IPS-18c (cell line): ENCODE measurements around the gene ST6GALNAC3.
"Not testable (repeated sequence)": the region's sequence is repeated elsewhere in the genome, so short reads cannot be mapped to it uniquely, and the experiment has no call there.

Source experiments
- H3K4me3 ChIP-seq: 2 replicates; pipeline ENCODE4 v1.7.0; 2013; ENCODE audit warnings: low read depth, mild to moderate bottlenecking, low read length, moderate library complexity; ENCODE audit not compliant: insufficient read depth
- H3K9me3 ChIP-seq: one replicate; pipeline ENCODE4 v1.6.1; 2013; ENCODE audit warnings: mild to moderate bottlenecking, low read length, moderate library complexity; ENCODE audit not compliant: control insufficient read depth, insufficient read depth

Gene ST6GALNAC3

GRCh38 chr1:76294482-76295194, 220.1 kb downstream of the ST6GALNAC3 start:
- H3K4me3 ChIP-seq, result no peak overlapping the region

GRCh38 chr1:76298399-76298798, 223.9 kb downstream of the ST6GALNAC3 start:
- H3K9me3 ChIP-seq, result no peaks in the 10 kb centered on the region
- no peak overlapping the region for H3K4me3 ChIP-seq

More at GRCh38 chr1:76294482-76295194, 220.1 kb downstream of the ST6GALNAC3 start:
- H3K9me3 ChIP-seq, result no peaks in the 10 kb centered on the region

GRCh38 chr1:76299036-76299435, 224.5 kb downstream of the ST6GALNAC3 start:
- no peaks in the 10 kb centered on the region for H3K9me3 ChIP-seq
- H3K4me3 ChIP-seq, result no peak overlapping the region

- Histone ChIP-seq H3K9me3 (no peaks in the 10 kb centered on the region), H3K4me3 (no peak overlapping the region)
These were observed 226.0 kb downstream of the ST6GALNAC3 start for GRCh38 chr1:76300556-76300955.

GRCh38 chr1:76302711-76303339, 228.3 kb downstream of the ST6GALNAC3 start:
- no peak overlapping the region for H3K4me3 ChIP-seq
- H3K9me3 ChIP-seq, result no peaks in the 10 kb centered on the region

GRCh38 chr1:76303340-76303717, 228.8 kb downstream of the ST6GALNAC3 start:
- no peaks in the 10 kb centered on the region for H3K9me3 ChIP-seq

GRCh38 chr1:76313304-76313703, 238.8 kb downstream of the ST6GALNAC3 start:
- Histone ChIP-seq H3K4me3 (no peak overlapping the region), H3K9me3 (no peaks in the 10 kb centered on the region)

More at GRCh38 chr1:76303340-76303717, 228.8 kb downstream of the ST6GALNAC3 start:
- no peak overlapping the region for H3K4me3 ChIP-seq

- Histone ChIP-seq H3K9me3 (no peaks in the 10 kb centered on the region), H3K4me3 (no peak overlapping the region)
These were observed 240.2 kb downstream of the ST6GALNAC3 start for GRCh38 chr1:76314730-76315129.

- Histone ChIP-seq H3K9me3 (no peaks in the 10 kb centered on the region), H3K4me3 (no peak overlapping the region)
These were observed 242.9 kb downstream of the ST6GALNAC3 start for GRCh38 chr1:76317299-76317900.

- H3K4me3 ChIP-seq, result no peak overlapping the region
These were observed 256.6 kb downstream of the ST6GALNAC3 start for GRCh38 chr1:76330991-76331603.

GRCh38 chr1:76335882-76336281, 261.3 kb downstream of the ST6GALNAC3 start:
- no peak overlapping the region for H3K4me3 ChIP-seq
- no peaks in the 10 kb centered on the region for H3K9me3 ChIP-seq

More at GRCh38 chr1:76330991-76331603, 256.6 kb downstream of the ST6GALNAC3 start:
- no peaks in the 10 kb centered on the region for H3K9me3 ChIP-seq

- H3K4me3 ChIP-seq, result no peak overlapping the region
- H3K9me3 ChIP-seq, result no peaks in the 10 kb centered on the region
These were observed 262.4 kb downstream of the ST6GALNAC3 start for GRCh38 chr1:76336931-76337371.

- H3K9me3 ChIP-seq, result no peaks in the 10 kb centered on the region
- no peak overlapping the region for H3K4me3 ChIP-seq
These were observed 263.1 kb downstream of the ST6GALNAC3 start for GRCh38 chr1:76337542-76338219.

- Histone ChIP-seq H3K9me3 (no peaks in the 10 kb centered on the region), H3K4me3 (no peak overlapping the region)
These were observed 265.5 kb downstream of the ST6GALNAC3 start for GRCh38 chr1:76340056-76340455.

GRCh38 chr1:76341816-76342215, 267.3 kb downstream of the ST6GALNAC3 start:
- H3K9me3 ChIP-seq, H3K4me3 ChIP-seq: not testable (repeated sequence)

- H3K4me3 ChIP-seq, result no peak overlapping the region
These were observed 268.8 kb downstream of the ST6GALNAC3 start for GRCh38 chr1:76343356-76343755.

GRCh38 chr1:76351655-76352054, 277.1 kb downstream of the ST6GALNAC3 start:
- Histone ChIP-seq H3K4me3 (no peak overlapping the region), H3K9me3 (no peaks in the 10 kb centered on the region)

More at GRCh38 chr1:76343356-76343755, 268.8 kb downstream of the ST6GALNAC3 start:
- H3K9me3 ChIP-seq, result no peaks in the 10 kb centered on the region
